Suprapubic skin (tissue), 4 donors: ENCODE results near the gene RBPJL.

ENCODE experiments used
- POLR2A ChIP-seq, 2 donors: fragments of 450-650 bp; IDR thresholded peaks; one replicate each; pipeline ENCODE4 v1.6.1; 2017; ENCODE audit warnings: antibody characterized with exemption in 2 of 2, mild to moderate bottlenecking in 2 of 2, moderate library complexity in 2 of 2
- POLR2AphosphoS5 ChIP-seq, 3 donors: sonication (generic); formaldehyde crosslinking; IDR thresholded peaks; one replicate each; pipeline ENCODE4 v1.6.1; 2017; ENCODE audit warnings: antibody characterized with exemption in 3 of 3
- TF ChIP-seq, protein P1 (sequence below), 2 donors: fragments of 200-600 bp in 1 of 2; fragments of 450-650 bp in 1 of 2; sonication (generic) in 1 of 2; IDR thresholded peaks; one replicate each; pipeline ENCODE4 v1.5.1; 2016 to 2019; ENCODE audit warnings: antibody characterized with exemption in 2 of 2, mild to moderate bottlenecking in 1 of 2, moderate library complexity in 1 of 2

DNA sequence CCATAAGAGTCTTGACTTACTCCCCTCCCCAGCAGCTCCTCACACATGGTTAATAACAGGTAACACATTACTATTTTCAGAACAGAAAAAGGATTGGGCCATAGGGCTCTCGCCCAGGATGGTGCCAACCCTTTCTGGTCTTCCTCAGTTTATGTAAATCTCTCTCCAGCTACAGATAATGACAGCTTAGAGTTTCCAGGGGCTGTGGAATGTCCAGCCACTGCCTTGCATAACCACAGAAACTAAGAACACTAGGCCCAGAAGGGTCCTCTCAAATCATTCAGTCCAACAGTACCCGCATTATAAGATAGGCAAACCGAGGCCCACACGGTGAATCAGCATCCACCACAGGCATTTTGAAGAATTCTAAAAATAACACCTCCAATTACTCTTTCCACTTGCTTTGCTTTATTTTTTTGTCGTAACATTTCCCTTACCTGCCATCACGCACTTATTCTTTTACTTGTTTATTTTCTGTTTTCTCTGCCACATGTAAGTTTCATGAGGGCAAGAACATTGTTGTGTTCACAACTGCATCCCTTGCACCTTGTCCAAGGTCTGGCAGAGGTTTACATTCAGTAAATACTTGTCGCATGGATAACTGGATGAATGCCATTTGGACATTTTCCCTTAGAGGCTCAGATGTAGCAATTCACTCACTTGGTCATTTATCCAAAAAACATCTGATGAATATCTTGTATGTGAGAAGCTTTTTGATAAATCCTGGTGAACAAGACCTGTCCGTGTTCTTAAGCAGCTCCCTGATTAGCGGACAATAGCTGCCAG is 48.0 kb downstream of the RBPJL start:
- TF ChIP-seq, protein P1, sequence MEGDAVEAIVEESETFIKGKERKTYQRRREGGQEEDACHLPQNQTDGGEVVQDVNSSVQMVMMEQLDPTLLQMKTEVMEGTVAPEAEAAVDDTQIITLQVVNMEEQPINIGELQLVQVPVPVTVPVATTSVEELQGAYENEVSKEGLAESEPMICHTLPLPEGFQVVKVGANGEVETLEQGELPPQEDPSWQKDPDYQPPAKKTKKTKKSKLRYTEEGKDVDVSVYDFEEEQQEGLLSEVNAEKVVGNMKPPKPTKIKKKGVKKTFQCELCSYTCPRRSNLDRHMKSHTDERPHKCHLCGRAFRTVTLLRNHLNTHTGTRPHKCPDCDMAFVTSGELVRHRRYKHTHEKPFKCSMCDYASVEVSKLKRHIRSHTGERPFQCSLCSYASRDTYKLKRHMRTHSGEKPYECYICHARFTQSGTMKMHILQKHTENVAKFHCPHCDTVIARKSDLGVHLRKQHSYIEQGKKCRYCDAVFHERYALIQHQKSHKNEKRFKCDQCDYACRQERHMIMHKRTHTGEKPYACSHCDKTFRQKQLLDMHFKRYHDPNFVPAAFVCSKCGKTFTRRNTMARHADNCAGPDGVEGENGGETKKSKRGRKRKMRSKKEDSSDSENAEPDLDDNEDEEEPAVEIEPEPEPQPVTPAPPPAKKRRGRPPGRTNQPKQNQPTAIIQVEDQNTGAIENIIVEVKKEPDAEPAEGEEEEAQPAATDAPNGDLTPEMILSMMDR (IDR thresholded peaks at IDR 0.05): no peak
- TF ChIP-seq POLR2AphosphoS5 (IDR thresholded peaks at IDR 0.05) (no peak), POLR2A (IDR thresholded peaks at IDR 0.05) (no peak)
